Sigmoid colon (tissue), 3 donors: Measurements from ENCODE around the gene ADCK1.

Source experiments
- POLR2A ChIP-seq, 2 donors: fragments of 450-650 bp; IDR thresholded peaks; one replicate each; pipeline ENCODE4 v1.6.1; 2016; ENCODE audit warnings: antibody characterized with exemption in 2 of 2, mild to moderate bottlenecking in 2 of 2, moderate library complexity in 2 of 2
- TF ChIP-seq, protein P1 (sequence below), 4 experiments: fragments of 450-650 bp in 3 of 4; fragments of 200-600 bp in 1 of 4; IDR thresholded peaks; one replicate each; pipeline ENCODE4 v1.5.1; 2016 to 2019; ENCODE audit warnings: antibody characterized with exemption in 4 of 4, mild to moderate bottlenecking in 3 of 4, moderate library complexity in 2 of 4

DNA sequence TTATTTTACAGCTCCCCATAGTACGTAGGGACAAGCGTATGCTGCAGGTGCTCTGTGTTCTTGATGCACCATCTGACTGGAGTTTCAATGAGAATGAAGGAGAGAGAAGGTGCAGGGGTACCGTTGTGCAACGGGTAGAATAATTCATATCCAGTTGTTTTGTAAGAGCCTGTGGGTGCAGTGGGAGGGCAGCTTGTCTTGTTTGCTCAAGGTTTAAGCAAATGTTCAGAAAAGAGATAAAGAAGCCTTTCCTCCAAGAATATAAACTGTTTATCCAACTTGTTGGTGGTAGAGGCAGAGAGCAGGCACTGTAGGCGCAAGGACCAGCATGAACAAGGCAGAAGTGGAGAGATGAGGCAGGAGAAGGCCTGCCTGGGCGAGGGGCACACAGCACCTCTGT lies 64.2 kb downstream of the ADCK1 start:
- TF ChIP-seq, protein P1, sequence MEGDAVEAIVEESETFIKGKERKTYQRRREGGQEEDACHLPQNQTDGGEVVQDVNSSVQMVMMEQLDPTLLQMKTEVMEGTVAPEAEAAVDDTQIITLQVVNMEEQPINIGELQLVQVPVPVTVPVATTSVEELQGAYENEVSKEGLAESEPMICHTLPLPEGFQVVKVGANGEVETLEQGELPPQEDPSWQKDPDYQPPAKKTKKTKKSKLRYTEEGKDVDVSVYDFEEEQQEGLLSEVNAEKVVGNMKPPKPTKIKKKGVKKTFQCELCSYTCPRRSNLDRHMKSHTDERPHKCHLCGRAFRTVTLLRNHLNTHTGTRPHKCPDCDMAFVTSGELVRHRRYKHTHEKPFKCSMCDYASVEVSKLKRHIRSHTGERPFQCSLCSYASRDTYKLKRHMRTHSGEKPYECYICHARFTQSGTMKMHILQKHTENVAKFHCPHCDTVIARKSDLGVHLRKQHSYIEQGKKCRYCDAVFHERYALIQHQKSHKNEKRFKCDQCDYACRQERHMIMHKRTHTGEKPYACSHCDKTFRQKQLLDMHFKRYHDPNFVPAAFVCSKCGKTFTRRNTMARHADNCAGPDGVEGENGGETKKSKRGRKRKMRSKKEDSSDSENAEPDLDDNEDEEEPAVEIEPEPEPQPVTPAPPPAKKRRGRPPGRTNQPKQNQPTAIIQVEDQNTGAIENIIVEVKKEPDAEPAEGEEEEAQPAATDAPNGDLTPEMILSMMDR (IDR thresholded peaks at IDR 0.05), result no peak
- no peak for TF ChIP-seq POLR2A (IDR thresholded peaks at IDR 0.05)
